Measurements from ENCODE around the gene S100A11.
"Not testable (repeated sequence)": the region's sequence is repeated elsewhere in the genome, so short reads cannot be mapped to it uniquely, and the experiment has no call there.

Gene S100A11

DNA sequence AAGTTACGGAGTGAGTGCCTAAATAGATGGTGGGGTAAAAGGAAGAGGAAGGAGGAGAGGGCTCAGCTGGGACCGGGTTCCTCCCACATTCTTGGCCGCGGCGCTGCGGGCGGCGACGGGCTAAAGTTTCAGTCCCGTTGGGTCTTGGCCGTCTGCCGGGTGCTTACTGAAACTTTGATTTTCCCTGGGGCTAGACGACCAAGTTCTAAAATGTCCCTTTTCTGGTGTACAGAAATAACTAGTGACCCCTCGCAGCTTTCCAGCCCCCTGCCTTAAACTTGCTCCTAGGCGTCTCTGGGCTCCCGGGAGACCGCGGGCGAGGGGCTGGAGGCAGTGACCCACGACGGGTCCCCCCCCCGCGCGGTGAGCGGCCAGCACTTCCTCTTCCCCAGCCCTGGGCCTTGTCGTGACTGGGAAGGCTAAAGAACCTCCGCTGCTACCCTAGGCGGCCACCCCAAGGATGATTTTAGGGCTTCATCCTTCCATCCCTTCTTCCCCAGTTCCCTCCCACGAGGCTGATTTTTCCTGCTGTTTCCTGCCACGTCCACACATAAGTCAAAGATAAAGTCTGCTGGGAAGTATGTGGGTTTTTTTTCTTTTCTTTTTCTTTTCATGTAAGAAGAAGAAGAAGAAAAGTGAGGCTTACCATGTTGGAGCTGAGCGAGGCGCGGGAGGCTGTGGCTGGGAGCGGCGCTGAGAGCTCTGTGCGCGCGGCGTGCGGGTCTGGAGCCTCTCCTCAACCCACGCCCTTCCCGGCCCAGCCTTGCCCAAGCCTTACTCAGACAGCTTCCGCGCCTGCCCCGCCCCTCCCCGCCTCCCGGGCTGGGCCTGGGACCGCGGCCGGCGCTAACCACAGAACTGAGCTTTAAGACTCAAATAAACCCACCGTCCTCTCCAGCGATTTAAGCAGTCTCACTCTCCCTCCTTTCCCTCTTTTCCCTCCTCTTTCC lies at the start of gene S100A11:
Gene S100A11, minus strand, starts transcription at position 738 of the 950 bp plus-strand sequence. Its CDS starts 89 bp downstream, at position 649.
- DNase-seq (ENCODE audit: low spot score): peak; percentile 91

DNA sequence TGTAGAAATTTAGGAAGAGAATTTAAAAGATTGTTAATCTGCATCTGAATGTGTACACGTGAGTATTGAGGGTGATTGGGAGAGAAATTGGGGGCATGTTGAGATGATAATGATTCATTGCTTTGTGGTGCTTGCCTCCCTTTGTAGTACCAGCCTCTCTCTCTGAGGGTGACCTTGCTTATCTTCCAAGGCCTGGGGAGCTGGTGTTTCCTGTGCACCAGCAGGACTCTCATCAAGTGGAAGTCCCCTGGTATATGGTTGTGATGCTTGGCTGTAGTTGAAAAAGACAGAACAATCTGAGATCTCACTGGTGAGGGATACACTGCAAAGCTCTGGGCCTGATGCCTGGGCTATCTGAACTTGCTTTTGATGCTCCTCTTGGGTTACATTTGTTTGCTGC lies 48.0 kb upstream of the S100A11 start:
- no peak for DNase-seq (ENCODE audit: low spot score)

DNA sequence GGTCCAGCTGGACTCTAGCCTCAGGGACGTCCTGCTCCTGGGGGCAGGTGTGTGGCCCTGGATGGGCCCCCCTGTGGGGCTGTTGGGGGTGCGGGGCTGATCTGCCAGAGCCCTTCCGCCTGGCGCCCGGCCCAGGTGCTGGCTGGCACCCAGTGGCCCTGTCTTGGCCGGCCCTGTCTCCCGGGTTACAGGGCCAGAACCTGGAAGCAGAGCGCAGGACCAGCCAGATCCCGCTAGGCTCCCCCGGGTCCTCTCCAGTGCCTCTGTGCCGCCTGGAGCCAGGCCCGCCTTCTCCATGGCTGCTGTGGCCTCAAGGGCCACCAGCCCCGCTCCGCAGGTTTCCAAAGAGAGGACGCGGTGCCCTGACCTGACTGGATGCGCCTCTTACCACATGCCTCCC lies 44.2 kb upstream of the S100A11 start:
- DNase-seq (ENCODE audit: low spot score): not testable (repeated sequence)

DNA sequence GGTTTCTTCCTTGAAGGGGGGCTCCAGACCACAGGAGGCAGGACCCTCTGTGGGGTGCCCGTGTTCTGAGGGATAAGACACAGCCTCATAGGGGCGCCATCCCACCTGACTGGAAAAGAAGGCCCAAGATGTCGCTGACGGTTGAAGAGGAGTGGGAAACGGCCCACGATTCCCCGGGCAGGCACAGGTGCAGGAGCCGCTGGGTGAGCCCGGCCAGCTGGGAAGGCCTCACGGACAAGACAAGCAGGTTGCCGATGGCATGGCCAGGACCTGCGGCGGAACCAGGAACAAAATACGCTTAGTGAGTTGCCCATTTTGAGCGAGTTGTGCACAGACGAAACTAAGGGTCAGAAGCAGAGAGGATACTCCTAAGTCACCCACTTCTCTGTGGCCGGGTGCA lies 43.7 kb upstream of the S100A11 start:
- not testable (repeated sequence) for DNase-seq (ENCODE audit: low spot score)

DNA sequence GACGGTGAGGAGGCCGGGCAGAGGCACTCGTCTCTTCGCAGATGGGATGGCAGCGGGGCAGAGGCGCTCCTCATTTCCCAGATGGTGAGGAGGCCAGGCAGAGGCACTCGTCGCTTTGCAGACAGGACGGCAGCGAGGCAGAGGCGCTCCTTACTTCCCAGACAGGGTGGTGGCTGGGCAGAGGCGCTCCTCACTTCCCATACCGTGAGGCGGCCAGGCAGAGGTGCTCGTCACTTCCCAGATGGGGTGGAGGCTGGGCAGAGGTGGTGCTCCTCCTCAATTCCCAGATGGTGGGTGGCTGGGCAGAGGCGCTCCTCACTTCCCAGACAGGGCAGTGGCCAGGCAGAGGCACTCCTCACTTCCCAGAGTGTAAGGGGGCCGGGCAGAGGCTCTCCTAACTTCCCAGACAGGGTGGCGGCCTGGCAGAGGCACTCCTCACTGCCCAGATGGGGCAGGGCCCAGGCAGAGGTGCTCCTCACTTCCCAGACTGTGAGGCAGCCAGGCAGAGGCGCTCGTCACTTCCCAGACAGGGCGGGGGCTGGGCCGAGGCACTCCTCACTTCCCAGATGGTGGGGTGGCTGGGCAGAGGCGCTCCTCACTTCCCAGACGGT lies 42.1 kb upstream of the S100A11 start:
- no peak for DNase-seq (ENCODE audit: low spot score)

DNA sequence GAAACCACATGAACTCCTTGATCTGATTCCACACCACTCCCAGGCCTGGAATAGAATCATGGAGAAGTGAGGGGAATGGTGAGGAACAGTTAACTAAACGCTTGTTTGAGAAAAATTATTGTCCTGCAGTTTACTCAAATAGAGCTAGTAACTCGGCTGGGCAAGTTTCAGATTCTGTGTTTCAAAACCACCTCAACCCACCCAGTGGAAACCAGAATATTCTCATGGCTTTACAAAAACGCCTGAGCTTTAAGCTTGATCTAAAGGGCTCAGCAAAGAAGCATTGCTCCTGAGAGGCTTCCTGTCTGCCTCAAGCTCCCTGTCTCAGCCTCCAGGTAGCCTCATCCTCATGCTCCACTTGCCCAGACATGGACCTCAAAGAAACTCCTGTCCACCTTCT lies 35.5 kb upstream of the S100A11 start:
- DNase-seq (ENCODE audit: low spot score): no peak

DNA sequence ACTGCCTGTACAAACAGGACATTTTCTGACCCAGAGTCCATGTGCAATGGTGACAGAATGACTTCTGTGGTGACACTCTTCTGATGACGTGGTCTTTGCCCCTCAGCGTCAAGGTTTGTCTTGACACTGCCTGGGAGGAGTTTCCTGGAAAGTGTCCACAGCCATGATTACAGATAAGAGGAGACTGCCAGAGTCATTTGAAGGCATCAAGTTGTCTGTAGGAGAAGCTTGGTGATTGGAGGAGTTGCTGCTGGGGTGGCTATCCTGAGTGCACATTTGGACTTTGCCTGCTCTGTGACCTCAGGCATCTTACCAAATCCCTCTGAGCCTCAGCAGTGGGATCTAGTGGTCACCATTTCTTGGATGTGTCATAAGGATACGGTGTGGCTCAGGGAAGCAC lies 34.3 kb upstream of the S100A11 start:
- no peak for DNase-seq (ENCODE audit: low spot score)

DNA sequence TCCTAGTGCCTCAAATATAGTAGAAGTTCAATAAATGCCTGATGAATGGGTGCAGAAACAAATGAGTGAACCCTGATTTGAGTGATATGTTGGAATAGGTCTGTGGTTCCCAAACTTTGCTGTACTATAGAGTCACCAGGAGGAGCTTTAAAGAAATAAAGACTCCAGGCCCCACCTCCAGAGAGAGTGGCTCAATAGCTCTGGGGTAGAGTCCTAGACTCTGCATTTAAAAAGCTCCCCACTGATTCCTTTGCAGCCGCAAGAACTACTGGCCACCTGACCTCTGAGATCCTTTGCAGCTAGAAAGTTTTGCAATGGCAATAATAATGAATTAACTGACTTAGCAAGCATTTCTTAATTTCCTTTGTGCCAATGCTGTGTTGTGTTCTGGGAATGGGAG lies 31.1 kb upstream of the S100A11 start:
- DNase-seq (ENCODE audit: low spot score): no peak

DNA sequence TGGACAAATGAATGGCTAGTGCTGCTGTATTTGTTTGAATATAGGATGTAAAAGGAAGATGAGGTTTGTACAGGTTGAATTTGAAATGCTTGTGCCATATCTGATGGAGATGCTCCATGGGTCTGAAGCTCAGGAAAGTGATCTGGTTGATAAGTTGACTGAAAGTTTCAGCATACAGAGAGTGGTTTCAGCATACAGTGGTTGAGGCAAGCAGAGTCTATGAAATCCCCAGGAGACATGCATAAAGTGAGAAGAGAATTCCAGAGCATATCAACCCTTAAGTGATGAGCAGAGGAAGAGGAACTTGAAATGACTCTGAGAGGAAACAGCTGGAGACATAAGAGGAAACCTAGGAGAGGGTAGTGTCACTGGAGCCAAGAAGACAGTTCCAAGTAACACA lies 30.3 kb upstream of the S100A11 start:
- no peak for DNase-seq (ENCODE audit: low spot score)

DNA sequence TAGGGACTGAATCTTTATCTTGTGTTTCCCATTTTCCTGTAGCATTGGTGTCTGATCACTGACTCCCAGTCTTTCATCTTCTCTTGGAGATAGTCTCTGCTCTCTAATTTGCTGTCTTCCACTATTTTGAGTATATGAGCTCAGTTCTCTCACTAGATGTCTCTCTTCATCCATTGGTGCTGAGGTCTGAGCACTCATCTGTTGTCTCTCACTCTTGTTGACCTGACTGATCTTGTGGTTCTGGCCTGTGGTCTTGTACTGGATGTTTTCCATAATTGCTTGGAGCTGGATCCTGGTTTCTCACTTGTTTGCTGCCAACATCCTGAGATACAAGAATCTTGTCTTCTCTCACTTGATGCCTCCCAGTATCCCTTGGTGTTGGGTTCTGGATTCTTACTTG lies 25.1 kb upstream of the S100A11 start:
- DNase-seq (ENCODE audit: low spot score): no peak

DNA sequence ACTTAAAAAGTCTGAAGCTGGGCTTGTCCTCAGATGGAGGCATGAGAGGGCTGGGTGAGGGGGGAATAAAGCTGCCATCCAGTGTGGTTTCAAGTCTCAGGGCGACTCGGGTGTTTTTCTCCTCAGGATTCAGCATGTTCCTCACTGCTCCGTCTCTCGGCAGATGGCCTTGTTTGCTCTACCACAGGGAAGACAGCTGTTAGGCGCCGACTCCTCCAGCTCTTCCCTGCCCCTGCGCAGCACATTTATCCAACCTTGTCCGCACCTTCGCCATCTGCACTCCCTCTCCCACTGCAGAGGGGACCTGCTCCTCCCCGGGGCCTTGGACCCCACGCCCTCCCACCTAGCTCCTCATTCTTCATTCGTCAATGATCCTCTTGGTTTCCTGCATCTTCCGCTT lies 16.6 kb upstream of the S100A11 start:
- DNase-seq (ENCODE audit: low spot score): no peak

DNA sequence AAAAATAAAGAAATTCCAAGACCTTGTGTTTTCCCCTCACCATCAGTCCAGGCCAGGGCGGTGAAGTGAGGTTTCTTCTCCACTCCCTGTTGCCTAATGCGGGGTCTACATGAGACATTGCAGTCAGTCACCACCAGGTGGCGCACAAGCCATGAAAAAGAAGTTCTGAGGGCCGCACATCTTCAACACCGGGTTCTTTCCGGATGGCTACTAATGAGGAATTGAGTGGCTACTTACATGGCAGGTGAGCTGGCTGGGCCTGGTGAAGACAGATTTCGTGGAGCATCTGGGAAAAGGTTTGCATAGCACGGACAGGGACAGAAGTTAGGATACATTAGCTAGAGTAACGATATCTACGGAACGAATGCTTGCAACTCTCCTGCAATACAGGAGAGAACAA lies 15.8 kb upstream of the S100A11 start:
- DNase-seq (ENCODE audit: low spot score): peak; percentile 74

DNA sequence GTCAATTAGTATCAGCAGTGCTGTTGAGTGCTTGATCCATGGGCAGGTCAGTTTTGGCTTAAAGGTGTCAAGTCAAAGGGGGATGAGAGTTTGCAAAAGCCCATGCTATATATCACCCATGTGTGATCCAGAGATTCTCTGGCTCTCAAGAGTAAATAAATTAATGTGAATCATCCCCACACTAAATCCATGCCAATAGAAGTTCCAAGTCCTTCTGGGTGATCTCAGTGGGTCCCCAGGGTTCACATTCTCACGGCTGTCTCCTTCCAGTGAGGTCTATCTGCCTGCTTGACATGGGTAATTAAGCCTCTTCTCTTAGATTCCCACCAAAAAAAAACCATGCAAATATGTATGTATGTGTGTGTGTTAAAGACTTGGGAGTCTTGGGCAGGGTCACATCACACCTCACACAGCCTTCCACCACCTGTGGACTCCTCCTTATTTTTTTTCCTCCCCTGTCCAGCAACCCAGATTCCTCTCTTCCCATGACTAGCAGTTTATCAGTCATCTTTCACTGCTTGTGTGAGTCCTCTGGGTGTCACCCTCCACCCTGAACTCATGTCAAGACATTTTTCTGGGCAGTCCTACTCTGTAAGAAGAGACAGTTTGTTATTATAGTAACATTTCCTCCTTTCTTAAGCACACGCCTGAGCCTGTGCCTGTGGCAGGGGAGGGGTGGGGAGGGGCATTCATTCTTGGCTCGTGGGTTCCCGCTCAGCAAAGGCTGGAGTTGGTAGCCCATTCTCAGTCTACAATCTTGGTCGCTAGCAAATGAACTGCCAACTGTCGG lies 14.3 kb upstream of the S100A11 start:
- peak; percentile 28 for DNase-seq (ENCODE audit: low spot score)

DNA sequence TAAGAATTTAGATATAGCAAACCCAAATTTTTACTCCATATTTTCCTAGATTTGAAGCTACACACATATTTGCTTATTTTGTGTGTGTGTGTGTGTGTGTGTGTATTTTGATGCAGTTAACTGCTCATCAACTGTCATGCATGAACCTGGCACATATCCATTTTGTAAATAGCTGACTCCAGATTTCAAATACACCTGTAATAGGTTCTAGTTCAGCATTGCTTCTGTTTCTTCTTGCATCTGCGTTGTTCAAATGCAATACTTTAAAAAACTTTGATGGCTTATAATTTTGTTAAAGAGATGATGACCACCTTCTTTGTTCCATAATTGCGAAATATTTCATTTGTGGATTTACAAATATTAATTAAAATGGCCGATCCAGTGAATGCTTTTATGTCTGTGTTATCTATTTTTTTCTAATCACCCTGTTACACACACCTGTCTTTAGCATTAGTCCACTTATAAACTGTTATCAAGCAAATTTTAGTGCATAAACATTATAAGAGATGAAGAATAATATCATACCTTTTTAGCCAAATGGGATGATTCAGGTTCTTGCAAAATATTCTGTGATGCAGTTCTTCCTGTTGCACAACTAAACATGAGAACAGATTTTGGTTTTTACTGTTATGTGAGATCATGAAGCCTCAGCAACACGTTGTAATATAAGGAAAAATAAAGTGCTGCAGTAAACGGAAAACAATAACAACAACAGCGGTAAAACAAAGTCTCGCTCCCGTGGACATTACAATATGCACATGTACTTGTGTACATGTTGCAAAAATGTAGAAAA lies 12.7 kb upstream of the S100A11 start:
- no peak for DNase-seq (ENCODE audit: low spot score)

DNA sequence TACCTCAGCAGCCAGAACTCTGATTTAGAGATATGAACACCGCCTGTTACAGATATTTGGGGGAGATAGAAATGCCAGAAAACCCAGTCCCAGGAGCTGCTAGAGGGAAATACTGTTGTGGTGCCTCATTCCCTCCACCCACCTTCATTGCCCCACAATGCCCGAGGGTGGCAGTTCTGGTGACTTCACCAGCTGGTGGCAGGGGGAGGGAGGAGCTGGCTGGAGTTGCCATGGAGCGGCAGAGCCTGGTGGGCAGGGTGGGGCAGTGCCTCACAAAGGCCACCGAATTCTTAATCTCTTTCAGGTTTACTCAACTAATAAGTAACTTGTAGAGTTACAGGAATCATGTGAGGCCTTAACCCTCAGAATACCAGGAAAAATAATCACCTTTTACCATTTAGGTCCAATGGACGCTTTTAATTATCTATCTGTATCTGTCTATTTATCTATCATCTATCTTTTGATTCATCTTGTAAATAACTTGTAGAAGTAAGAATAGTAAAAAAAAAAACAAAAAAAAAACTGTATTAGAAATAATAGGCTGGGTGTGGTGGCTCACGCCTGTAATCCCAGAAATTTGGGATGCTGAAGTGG lies 11.7 kb upstream of the S100A11 start:
- DNase-seq (ENCODE audit: low spot score): peak; percentile 92

DNA sequence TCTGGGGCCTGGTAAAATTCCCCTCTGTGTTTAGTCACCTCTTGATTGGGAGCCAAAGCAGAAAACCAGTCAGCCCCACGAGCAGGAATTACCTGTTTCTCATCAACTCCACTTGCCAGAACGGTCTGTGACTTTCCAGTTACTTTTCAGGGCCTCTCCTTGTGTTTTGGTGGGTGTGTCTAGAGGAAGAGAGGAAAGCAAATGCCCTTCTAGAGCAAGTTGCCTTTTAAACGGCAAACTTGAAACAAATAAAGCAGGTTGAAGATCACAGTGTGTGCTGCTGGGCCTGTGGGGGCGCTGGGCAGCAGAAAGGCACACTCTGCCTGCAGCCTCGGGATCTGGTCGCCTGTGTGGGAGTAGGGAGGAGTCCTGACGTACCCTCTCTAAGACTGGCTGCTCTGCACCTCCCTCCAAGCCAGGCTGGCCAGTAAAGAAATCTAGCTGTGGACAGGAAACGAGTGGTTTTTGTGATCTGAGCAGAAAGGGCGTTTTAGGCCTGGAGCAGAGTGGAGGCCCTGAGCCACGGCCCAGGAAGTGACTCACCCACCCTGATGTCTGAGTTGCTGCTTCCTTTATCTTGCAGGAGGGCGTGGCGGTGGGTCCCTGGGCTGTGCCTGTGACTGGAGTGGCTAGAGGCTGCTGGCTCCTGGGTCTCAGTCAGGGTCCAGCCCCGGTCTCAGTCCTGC lies 11.1 kb upstream of the S100A11 start:
- peak; percentile 97 for DNase-seq (ENCODE audit: low spot score)

DNA sequence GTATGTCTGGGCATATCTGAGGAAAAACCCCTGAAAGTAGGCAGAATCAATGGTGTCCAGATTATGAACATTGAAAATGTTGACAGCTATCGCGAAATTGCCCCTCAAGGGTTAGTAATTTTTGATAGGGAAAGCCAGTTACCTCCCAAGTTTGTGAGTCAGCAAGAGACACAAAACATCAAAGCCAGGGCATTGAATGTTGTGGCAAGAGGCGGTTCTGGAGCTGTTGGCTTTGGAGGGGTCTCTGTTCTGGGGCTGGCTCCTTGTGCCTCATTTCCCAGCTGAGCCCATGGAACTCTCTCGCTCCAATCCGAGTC lies 10.6 kb upstream of the S100A11 start:
- no peak for DNase-seq (ENCODE audit: low spot score)

DNA sequence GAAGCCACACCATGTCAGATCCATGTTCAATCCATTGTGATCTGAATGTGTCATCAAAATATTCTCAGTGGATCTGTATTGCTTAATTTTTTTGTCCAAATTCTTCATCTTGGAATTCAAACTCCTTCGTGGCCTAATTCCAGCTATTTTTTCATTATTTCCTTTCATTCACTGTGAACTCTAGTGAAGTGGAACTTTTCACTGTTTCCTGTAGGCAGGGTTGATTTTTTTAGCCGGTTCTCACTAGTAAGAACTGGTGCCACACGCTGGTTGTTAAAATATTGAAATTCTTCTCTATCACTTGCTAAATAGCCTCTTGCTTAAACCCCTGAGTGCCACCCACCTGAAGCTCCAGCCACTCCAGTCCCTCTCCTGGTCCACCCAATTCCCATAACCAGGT lies 7.6 kb upstream of the S100A11 start:
- DNase-seq (ENCODE audit: low spot score): no peak

DNA sequence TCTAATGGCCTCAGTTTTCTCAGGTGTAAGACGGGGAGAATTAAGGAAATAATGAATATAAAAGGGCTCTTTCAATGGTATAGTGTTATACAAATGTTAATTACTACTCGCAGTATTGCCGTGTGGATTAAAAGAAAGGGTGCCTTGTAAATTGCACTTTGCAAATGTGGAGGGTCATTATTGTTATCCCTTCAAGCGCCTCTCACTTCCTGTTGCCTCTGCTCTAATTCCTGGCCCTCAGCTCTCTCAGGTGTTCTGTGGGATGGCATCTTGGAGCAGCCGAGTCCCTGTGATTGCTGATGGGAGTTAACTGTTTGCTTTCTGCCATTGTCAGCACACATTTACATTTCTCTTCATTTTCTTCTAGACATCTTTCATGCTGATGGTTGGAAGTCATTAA lies 7.1 kb upstream of the S100A11 start:
- no peak for DNase-seq (ENCODE audit: low spot score)

DNA sequence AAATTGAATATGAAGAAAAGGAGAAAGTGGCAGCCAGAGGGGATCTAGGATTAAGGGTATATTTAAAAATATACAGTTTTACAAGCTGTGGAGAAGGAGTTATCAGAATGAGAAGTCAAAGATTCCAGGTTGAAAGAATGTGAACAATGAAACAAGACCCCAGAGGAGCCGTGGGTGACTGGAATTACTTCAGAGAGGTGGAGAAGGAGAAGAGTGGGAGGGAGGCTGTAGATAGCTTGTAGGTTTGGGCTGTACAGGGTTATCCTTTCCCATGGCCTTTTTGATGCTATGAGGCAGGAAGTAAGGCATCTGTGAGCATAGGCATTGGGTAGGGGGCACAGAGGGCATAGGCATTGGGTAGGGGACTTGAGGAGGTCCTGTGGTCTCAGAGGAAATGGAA lies 5.2 kb upstream of the S100A11 start:
- no peak for DNase-seq (ENCODE audit: low spot score)

DNA sequence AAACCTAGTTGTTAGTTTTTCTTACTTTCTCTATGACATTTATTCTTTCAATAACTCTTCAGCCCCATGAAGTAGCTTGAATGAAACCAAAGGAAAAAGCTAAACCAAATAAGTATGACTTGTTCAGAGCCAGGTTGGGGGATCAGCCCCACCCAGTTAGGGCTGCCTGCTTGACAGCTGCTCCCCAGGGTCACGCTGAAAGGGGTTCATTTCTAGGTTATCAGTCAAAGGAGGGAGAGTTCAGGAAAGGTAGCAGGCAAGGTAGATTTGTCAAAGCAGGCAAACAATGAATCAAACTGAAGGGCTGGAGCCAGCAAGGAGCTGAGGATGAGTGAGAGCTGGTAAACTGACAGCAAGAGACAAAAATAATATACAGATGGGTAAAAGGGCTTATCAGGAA lies 3.1 kb upstream of the S100A11 start:
- no peak for DNase-seq (ENCODE audit: low spot score)
